ENCODE data around the gene TNFRSF1A.

DNA sequence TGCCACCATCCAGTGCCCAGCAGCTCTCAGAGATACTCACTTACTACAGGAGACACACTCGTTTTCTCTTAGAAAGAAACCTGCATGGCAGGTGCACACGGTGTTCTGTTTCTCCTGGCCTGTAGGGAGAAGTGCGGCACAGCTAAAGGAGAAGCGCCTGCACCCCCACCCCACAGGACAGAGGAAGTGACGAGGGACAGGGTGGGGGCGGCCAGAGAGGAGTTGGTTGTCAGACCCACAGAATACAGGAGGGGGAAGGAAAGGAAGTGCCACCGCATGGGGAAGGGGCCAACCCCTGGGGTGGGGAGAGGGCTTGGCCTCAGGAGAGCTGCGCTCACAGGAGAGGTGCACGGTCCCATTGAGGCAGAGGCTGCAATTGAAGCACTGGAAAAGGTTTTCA, 8.8 kb downstream of the TNFRSF1A start:
- TF ChIP-seq, protein P1, sequence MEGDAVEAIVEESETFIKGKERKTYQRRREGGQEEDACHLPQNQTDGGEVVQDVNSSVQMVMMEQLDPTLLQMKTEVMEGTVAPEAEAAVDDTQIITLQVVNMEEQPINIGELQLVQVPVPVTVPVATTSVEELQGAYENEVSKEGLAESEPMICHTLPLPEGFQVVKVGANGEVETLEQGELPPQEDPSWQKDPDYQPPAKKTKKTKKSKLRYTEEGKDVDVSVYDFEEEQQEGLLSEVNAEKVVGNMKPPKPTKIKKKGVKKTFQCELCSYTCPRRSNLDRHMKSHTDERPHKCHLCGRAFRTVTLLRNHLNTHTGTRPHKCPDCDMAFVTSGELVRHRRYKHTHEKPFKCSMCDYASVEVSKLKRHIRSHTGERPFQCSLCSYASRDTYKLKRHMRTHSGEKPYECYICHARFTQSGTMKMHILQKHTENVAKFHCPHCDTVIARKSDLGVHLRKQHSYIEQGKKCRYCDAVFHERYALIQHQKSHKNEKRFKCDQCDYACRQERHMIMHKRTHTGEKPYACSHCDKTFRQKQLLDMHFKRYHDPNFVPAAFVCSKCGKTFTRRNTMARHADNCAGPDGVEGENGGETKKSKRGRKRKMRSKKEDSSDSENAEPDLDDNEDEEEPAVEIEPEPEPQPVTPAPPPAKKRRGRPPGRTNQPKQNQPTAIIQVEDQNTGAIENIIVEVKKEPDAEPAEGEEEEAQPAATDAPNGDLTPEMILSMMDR (IDR thresholded peaks at IDR 0.05; ENCODE audit: low read depth, low read length), result no peak
- TF ChIP-seq EZH2phosphoT487 (IDR thresholded peaks at IDR 0.05; ENCODE audit: low read depth), result no peak
